GM12878 (cell line): ENCODE data around the gene TC2N. TPM values are rescaled to one million over a fixed set of nuclear protein-coding genes. Genes with fewer than 3 reads are reported as not detected.
A peak's percentile ranks its signal among the peaks of the same experiment; 100 is the strongest.

Experiments
- BCL11A ChIP-seq: IDR thresholded peaks from 2 replicates; pipeline ENCODE4 v1.6.1; 2011; ENCODE audit warnings: low read depth, low read length
- BCL3 ChIP-seq: IDR thresholded peaks from 2 replicates; pipeline ENCODE4 v1.6.1; 2011; ENCODE audit warnings: borderline replicate concordance, low read depth, mild to moderate bottlenecking, moderate library complexity, low read length; ENCODE audit not compliant: insufficient read depth, poor library complexity, severe bottlenecking
- CHD4 ChIP-seq: fragments of 200-600 bp; sonication (generic); IDR thresholded peaks from 2 replicates; pipeline ENCODE4 v1.6.1; 2016; ENCODE audit warnings: mild to moderate bottlenecking
- EED ChIP-seq: sonication (generic); IDR thresholded peaks from 2 replicates; pipeline ENCODE4 v1.6.1; 2016; ENCODE audit warnings: antibody characterized with exemption, low read depth
- GABPA ChIP-seq: IDR thresholded peaks from 2 replicates; pipeline ENCODE4 v1.6.1; 2014; ENCODE audit warnings: antibody characterized with exemption, low read depth, mild to moderate bottlenecking, inconsistent platforms
- HDAC2 ChIP-seq: fragments of 200-600 bp; sonication (generic); IDR thresholded peaks from 2 replicates; pipeline ENCODE4 v1.6.1; 2017
- IKZF2 ChIP-seq, 2 experiments: fragments of 450-650 bp; IDR thresholded peaks; 2 replicates each; pipeline ENCODE4 v1.6.1; 2017; ENCODE audit warnings: mild to moderate bottlenecking in 2 of 2, moderate library complexity in 2 of 2
- KAT2A ChIP-seq: conservative IDR thresholded peaks from 2 replicates; pipeline ENCODE4 v1.6.1; 2011; ENCODE audit warnings: low read depth, low read length; ENCODE audit not compliant: control insufficient read depth
- KLF5 ChIP-seq: fragments of 450-650 bp; IDR thresholded peaks from 2 replicates; pipeline ENCODE4 v1.6.1; 2014; ENCODE audit warnings: mild to moderate bottlenecking; ENCODE audit not compliant: partially characterized antibody
- MTA3 ChIP-seq: IDR thresholded peaks from 2 replicates; pipeline ENCODE4 v1.6.1; 2012; ENCODE audit warnings: low read length, inconsistent platforms, borderline replicate concordance
- NFIC ChIP-seq: IDR thresholded peaks from 2 replicates; pipeline ENCODE4 v1.6.1; 2012; ENCODE audit warnings: low read depth, mild to moderate bottlenecking, inconsistent platforms, low read length, moderate library complexity
- POU2F2 ChIP-seq: IDR thresholded peaks from 3 replicates; pipeline ENCODE4 v1.6.1; 2011; ENCODE audit warnings: low read depth, mild to moderate bottlenecking, low read length, borderline replicate concordance
- SMAD5 ChIP-seq: IDR thresholded peaks from 2 replicates; pipeline ENCODE4 v1.6.1; 2016; ENCODE audit warnings: antibody characterized with exemption, low read depth
- SREBF2 ChIP-seq: IDR thresholded peaks from 2 replicates; pipeline ENCODE4 v1.6.1; 2012; ENCODE audit warnings: mild to moderate bottlenecking, low read length
- STAT1 ChIP-seq: fragments of 450-650 bp; conservative IDR thresholded peaks from 2 replicates; pipeline ENCODE4 v1.6.1; 2014; ENCODE audit warnings: antibody characterized with exemption, mild to moderate bottlenecking
- TBL1XR1 ChIP-seq: IDR thresholded peaks from 2 replicates; pipeline ENCODE4 v1.6.1; 2012; ENCODE audit warnings: low read depth, low read length, improper control_type of control experiment
- USF1 ChIP-seq: IDR thresholded peaks from 2 replicates; pipeline ENCODE4 v1.6.1; 2011; ENCODE audit warnings: borderline replicate concordance, low read depth, mild to moderate bottlenecking, moderate library complexity, mixed read lengths, low read length; ENCODE audit not compliant: insufficient read depth; ENCODE audit errors: extremely low read length
- WRNIP1 ChIP-seq: IDR thresholded peaks from 2 replicates; pipeline ENCODE4 v1.6.1; 2011; ENCODE audit warnings: low read depth, low read length, improper control_type of control experiment, borderline replicate concordance
- ZBTB11 ChIP-seq: fragments of 450-650 bp; formaldehyde crosslinking; IDR thresholded peaks from 2 replicates; pipeline ENCODE4 v1.5.0; 2022; ENCODE audit warnings: mild to moderate bottlenecking, missing genetic modification characterization
- ZBTB33 ChIP-seq: fragments of 450-650 bp; IDR thresholded peaks from 2 replicates; pipeline ENCODE4 v1.6.1; 2017; ENCODE audit warnings: mild to moderate bottlenecking
- ZBTB4 ChIP-seq: fragments of 450-650 bp; formaldehyde crosslinking; IDR thresholded peaks from 2 replicates; pipeline ENCODE4 v1.4.0; 2022; ENCODE audit warnings: mild to moderate bottlenecking, moderate library complexity
- polyA plus RNA-seq, 11 experiments: library from polyadenylated mRNA; depleted of rRNA in 4 of 11; unstranded in 6 of 11; stranded (reverse) in 5 of 11; fragments of >200 nt; fragmentation: Nextera tagmentation in 4 of 11; fragmentation: Illumina TruSeq in 1 of 11; extraction: Ambion mirVana in 4 of 11; extraction: Trizol in 1 of 11; gene quantifications; 1 replicate in 1 of 11; 2 replicates in 10 of 11; pipeline versions ENCODE4 v1.2.1 to v1.2.3, GENCODE V29; 2011 to 2016; ENCODE audit warnings: inconsistent platforms in 2 of 11, missing spikeins in 2 of 11, low read depth in 1 of 11
- total RNA-seq, 4 experiments: library from RNA; depleted of rRNA in 3 of 4; stranded (reverse); fragments of >200 nt in 3 of 4; fragmentation: Illumina TruSeq in 1 of 4; extraction: Trizol in 1 of 4; gene quantifications; 2 replicates each; pipeline versions ENCODE4 v1.2.1 to v1.2.3, GENCODE V29; 2013 to 2021

TC2N gene
- total and polyA plus RNA-seq, 10 of the 15 experiments (the other 5 are each of a cell fraction or from before 2014, with no cell fraction given): 0.15 to 1.6 (median 0.35) TPM

GRCh38 chr14:91843437-91843836, 23.9 kb downstream of the TC2N start (continued):
- TF ChIP-seq KLF5: no peak
- TF ChIP-seq EED: no peak
- no peak for TF ChIP-seq MTA3
- TF ChIP-seq WRNIP1: no peak
- no peak for TF ChIP-seq ZBTB11
- TF ChIP-seq ZBTB4 (CRISPR knock-in tag): no peak
- TF ChIP-seq STAT1: no peak
- 0 out of 2 replicates have a peak, but pooled peaks have one; percentile 23 for TF ChIP-seq NFIC
- no peak for TF ChIP-seq KAT2A
- TF ChIP-seq HDAC2: no peak
- TF ChIP-seq POU2F2: no peak
- no peak for TF ChIP-seq ZBTB33
- no peak for TF ChIP-seq SMAD5
- TF ChIP-seq USF1: no peak
- peak; percentile 12 to 35; a peak in 1 of 4 replicates for TF ChIP-seq IKZF2 (IDR thresholded peaks at IDR 0.05)
- TF ChIP-seq SREBF2: no peak
- TF ChIP-seq BCL11A: no peak
- no peak for TF ChIP-seq BCL3
- no peak for TF ChIP-seq TBL1XR1
- no peak for TF ChIP-seq GABPA
- no peak for TF ChIP-seq CHD4
